NCI-H1105 treated with DMSO at 0.1 percent for 48 hours (cell line): Measurements from ENCODE around the gene TMEM63C.

Experiments used
- DNase-seq: peaks from one replicate; lab custom pipeline; 2025; lab: John Stamatoyannopoulos, UW

Gene TMEM63C

DNA sequence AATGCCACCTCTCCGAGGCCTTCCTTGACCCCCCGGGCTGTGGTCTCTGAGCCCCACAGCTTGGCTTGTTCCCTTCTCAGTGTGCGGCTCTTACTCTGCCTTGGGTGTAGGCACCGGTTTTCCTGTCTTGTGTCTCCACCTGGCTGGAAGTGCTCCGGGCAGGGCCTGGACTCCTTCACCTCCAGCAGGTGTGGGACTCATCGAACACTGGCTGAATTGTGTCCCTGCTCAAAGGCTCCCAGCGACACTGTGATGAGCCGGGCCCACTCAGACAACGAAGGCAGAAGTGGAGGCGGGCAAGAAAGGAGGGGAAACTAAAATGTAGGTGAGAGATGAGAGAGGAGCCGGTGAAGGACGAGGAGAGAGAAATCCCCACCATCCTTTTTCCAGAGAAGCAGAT is 18.0 kb downstream of the TMEM63C start:
- DNase-seq: no peak

- DNase-seq: no peak
Observed at GRCh38 chr14:77200406-77200985, 18.9 kb downstream of the TMEM63C start.

GRCh38 chr14:77201696-77202095 is 20.1 kb downstream of the TMEM63C start:
- no peak for DNase-seq

DNA sequence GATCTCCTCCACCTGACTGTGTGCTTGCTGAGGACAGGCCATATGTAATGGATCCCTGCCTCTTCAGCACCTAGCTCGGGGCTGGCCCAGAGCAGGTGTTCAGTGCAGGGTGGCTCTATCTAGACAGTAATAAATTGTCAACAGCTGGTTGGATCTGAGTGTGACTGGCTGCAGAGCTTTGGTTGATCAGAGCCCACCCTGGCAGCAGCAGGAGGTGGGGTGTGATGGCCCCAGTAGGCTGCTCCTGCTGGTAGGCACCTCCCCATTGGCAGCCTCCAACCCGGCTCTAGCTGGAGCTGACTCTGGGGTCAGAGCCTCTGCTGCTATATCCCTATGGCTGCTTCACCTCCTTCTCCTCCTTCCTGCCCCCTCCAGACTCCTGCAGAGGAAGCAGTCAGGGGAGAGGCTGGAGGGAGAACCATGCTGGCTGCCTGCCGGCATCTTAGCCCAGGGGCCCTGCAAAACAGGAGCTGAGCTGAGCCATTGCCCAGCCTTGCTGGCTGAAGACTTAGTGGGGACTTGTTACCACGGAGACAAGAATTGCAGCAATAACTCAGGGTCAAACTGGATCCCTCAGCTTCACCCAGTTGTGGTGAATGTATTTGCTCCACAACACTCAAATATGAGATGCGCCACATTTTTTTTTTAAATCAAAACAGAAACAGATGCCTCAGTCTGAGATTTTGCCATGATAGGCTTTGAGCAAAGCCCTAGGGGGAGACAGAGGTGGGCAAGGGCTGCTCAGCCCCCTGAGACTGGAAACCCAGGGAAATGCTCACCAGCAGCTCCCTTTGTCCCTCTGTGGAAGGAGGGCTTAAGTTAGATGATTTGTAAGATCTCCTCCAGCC is 22.2 kb downstream of the TMEM63C start:
- peak; percentile 73 for DNase-seq

DNA sequence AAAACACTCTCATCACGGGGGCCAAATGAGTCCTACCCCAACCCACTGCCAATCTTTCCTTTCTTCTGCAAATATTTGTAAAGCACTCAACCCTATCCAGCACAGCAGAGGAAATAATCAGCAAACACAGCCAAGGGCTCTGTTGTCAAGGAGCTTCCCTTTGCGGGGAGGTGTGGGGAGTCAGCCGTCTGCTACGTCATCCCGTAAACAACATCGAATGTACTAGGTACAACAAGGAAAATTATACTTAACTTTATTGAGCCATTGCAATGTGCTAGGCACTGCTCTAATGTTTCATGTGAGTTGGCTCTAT is 22.8 kb downstream of the TMEM63C start:
- DNase-seq: peak; percentile 95

- DNase-seq: no peak
Observed at GRCh38 chr14:77204907-77205306, 23.3 kb downstream of the TMEM63C start.

DNA sequence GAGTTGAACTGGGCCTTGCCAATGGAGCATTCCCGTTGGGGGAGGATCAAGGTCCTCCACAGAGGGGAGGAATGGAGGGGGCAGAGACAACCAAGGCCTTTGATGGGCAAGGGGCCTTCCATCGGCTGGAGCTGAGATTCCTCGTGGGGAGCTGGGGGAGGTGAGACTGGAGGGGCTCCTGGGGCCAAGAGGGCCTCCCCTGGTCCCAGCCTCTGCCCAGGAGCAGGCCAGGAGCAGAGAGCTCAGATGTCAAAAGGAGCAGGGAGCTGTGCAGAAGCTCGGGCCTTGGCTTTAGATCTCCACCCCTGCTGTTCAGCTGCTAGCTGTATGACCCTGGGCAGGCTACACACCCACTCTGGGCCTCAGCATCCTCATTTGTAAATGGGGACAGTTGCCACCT is 24.0 kb downstream of the TMEM63C start:
- no peak for DNase-seq

DNA sequence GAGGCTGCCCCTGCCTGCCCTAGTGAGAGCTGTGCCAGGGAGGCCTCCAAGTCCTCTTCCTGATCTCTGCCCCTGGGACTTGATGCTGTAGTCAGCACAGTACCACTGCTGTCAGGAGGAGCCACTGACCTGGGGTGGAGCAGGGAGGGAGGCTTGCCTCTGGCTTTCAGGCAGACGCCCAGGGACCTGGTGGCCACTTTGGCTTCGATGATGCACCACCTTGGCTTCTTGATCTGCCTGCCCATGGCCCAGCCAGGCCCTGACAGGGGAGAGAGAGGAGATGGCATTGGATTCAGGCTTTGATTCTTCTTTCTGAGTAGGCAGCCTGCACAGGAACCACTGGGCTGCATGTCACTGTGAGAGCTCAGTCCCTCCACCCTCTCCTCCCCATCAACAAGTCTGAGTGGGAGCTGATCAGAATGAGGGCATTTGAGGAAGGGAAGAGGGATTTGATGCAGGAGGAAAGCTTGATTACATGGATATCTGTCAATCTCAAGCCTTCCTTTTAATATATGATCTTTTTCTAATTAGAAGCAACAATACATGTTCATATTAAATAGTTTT is 24.7 kb downstream of the TMEM63C start:
- DNase-seq: no peak

GRCh38 chr14:77206877-77207389 is 25.3 kb downstream of the TMEM63C start:
- DNase-seq: no peak

- peak; percentile 58 for DNase-seq
Observed at GRCh38 chr14:77208291-77208978, 26.8 kb downstream of the TMEM63C start.

DNA sequence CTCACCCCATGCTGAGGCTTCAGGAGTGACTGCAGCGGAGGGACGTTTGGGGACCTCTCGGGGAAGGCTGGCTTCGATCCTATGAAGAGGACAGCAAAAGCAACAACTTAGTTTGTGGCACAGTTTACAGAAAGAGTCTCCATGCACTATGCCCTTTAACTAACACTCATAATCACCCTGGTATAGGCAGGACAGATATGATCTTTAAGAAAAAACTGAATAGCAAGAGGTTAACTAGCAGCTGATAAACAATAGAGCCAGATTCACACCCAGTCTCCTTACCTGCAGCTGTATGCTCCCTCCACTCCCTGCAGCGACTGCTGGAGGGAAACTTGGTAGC is 27.4 kb downstream of the TMEM63C start:
- no peak for DNase-seq

DNA sequence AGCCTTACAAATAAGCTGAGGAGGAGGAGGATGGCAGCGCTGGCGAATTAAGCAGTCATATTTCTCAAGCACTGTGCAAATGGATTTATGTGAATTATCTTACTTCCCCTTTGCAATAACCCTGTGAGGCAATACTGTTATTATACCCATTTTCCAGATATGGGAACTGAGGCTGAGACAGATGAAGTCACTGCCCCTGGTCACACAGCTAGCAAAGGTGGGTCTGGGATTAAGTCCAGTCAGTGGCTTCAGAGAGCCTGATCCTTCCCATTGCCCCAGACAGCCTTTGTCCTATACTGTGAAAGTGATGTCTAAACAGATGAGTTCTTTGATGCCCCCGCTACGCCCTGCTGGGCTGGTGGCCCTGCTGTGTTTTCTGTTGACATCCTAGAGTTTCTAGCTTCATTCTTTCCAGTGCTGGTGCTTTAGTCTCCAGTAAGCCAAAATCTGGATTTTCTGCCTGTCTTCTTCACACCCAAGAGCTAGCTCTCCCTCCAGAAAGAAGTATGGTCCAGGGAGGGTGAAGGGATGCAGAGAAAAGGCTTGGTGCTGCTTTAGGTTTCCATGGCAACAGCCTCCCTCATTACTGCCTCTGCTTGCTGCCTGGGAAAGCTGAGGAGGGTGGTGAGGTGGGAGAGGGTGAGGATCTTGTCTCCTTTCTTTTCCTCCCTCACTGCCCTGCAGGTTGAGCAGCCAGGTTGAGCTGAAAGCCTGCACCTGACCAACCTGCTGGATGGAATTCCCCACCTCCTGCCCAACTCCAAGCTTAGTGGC is 30.7 kb downstream of the TMEM63C start:
- no peak for DNase-seq

GRCh38 chr14:77212943-77213678 is 31.5 kb downstream of the TMEM63C start:
- peak; percentile 73 for DNase-seq

- DNase-seq: no peak
Observed at GRCh38 chr14:77213679-77214016, 32.0 kb downstream of the TMEM63C start.

- DNase-seq: no peak
Observed at GRCh38 chr14:77214216-77214615, 32.6 kb downstream of the TMEM63C start.

- no peak for DNase-seq
Observed at GRCh38 chr14:77217551-77217950, 36.0 kb downstream of the TMEM63C start.

- peak; percentile 65 for DNase-seq
Observed at GRCh38 chr14:77219591-77219990, 38.0 kb downstream of the TMEM63C start.

DNA sequence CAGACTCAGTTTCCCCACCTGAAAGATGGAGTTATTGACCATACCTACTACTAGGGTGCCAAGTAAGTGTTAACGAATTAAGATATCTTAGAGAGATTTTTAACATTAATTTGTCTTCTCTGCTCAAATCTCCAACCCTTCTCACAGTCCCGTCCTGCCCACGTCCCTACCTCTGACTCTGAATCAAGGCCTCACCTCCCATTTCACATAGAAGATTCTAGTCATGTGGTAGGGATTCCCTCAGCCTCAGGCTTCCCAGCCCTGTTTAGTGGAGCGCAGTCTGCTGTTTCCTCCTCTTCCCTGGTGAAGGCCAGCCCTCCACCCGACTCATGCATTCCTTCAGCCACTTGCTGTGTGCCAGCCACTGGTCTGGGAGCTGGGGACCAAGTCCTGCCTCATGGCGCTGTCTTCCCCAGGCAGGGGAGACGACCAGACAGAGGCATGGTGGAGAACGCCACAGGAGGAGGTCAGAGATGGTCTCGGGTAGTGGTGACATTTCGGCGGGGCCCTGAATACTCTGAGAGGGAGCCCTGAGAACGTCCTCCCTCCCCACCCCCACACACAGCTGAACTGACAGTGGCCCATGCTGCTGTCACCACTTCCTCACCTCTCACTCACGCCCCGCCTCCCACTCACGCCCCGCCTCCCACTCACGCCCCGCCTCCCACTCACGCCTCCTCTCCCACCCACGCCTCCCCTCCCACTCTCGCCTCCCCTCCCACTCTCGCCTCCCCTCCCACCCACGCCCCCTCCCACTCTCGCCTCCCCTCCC is 38.8 kb downstream of the TMEM63C start:
- DNase-seq: no peak

- no peak for DNase-seq
Observed at GRCh38 chr14:77221241-77221871, 39.8 kb downstream of the TMEM63C start.

- DNase-seq: no peak
Observed at GRCh38 chr14:77222546-77223225, 41.1 kb downstream of the TMEM63C start.
